ENCODE results near the gene OXT. TPM values are rescaled to one million over a fixed set of nuclear protein-coding genes. Genes with fewer than 3 reads are reported as not detected.
A peak's percentile ranks its signal among the peaks of the same experiment; 100 is the strongest.
"Not testable (repeated sequence)": the region's sequence is repeated elsewhere in the genome, so short reads cannot be mapped to it uniquely, and the experiment has no call there.

OXT gene
- total RNA-seq (2014; rRNA removed; shearing (Covaris generic)), result not detected in 2 replicates

- DNase-seq (ENCODE audit: low spot score), result no peak
Measured at GRCh38 chr20:3071610-3072529, at the start of gene OXT. TSS of gene OXT (plus strand) at chr20:3071620. CDS start at chr20:3071656, 36 bp downstream.

GRCh38 chr20:3021777-3022176 lies 49.6 kb upstream of the OXT start:
- DNase-seq (ENCODE audit: low spot score), result no peak

GRCh38 chr20:3022559-3023490 lies 48.6 kb upstream of the OXT start:
- not testable (repeated sequence) for DNase-seq (ENCODE audit: low spot score)

- no peak for DNase-seq (ENCODE audit: low spot score)
Measured at GRCh38 chr20:3027987-3028386, 43.4 kb upstream of the OXT start.

- no peak for DNase-seq (ENCODE audit: low spot score)
Measured at GRCh38 chr20:3031524-3032147, 39.8 kb upstream of the OXT start.

GRCh38 chr20:3032624-3033023 lies 38.8 kb upstream of the OXT start:
- DNase-seq (ENCODE audit: low spot score), result no peak

GRCh38 chr20:3037654-3038053 lies 33.8 kb upstream of the OXT start:
- DNase-seq (ENCODE audit: low spot score), result no peak

GRCh38 chr20:3038454-3038853 lies 33.0 kb upstream of the OXT start:
- no peak for DNase-seq (ENCODE audit: low spot score)

- DNase-seq (ENCODE audit: low spot score), result no peak
Measured at GRCh38 chr20:3039426-3039825, 32.0 kb upstream of the OXT start.

GRCh38 chr20:3040086-3040485 lies 31.3 kb upstream of the OXT start:
- DNase-seq (ENCODE audit: low spot score), result no peak

- no peak for DNase-seq (ENCODE audit: low spot score)
Measured at GRCh38 chr20:3041854-3042409, 29.5 kb upstream of the OXT start.

GRCh38 chr20:3042625-3043024 lies 28.8 kb upstream of the OXT start:
- DNase-seq (ENCODE audit: low spot score), result no peak

GRCh38 chr20:3043322-3043721 lies 28.1 kb upstream of the OXT start, which contains the start of gene GNRH2:
TSS of gene GNRH2 (plus strand) at chr20:3043622. CDS start at chr20:3044415, 793 bp downstream.
- no peak for DNase-seq (ENCODE audit: low spot score)

GRCh38 chr20:3044336-3044965 lies 27.0 kb upstream of the OXT start:
- no peak for DNase-seq (ENCODE audit: low spot score)

- peak; percentile 36 for DNase-seq (ENCODE audit: low spot score)
Measured at GRCh38 chr20:3045042-3045815, 26.2 kb upstream of the OXT start.

- DNase-seq (ENCODE audit: low spot score), result peak; percentile 88
Measured at GRCh38 chr20:3045816-3046676, 25.4 kb upstream of the OXT start, which contains the start of gene MRPS26. TSS of gene MRPS26 (plus strand) at chr20:3046052. CDS start at chr20:3046069, 17 bp downstream.

- DNase-seq (ENCODE audit: low spot score), result peak; percentile 33
Measured at GRCh38 chr20:3046677-3047462, 24.6 kb upstream of the OXT start.

Measured in HT-29 (cell line).